Osteoblast (primary cell): Measurements from ENCODE around the gene TAL1. TPM values are rescaled to one million over a fixed set of nuclear protein-coding genes. Genes with fewer than 3 reads are reported as not detected.

Experiments used
- DNase-seq: peaks from one replicate; pipeline ENCODE4 v3.0.0; 2011; ENCODE audit warnings: low spot score, mixed read lengths; ENCODE audit not compliant: insufficient read length; ENCODE audit errors: missing footprints
- H2AFZ ChIP-seq: 2 replicates; pipeline ENCODE4 v1.6.0; 2011; ENCODE audit warnings: mild to moderate bottlenecking, low read length
- H3K27ac ChIP-seq: 2 replicates; pipeline ENCODE4 v1.5.1; 2011; ENCODE audit warnings: mild to moderate bottlenecking, low read depth, low read length, moderate library complexity
- H3K27me3 ChIP-seq: 2 replicates; pipeline ENCODE4 v1.6.0; 2012; ENCODE audit warnings: mild to moderate bottlenecking, control low read depth, inconsistent platforms, low read length, moderate library complexity; ENCODE audit not compliant: insufficient read depth
- H3K36me3 ChIP-seq: 2 replicates; pipeline ENCODE4 v1.5.1; 2011; ENCODE audit warnings: mild to moderate bottlenecking, low read length, control low read depth, moderate library complexity; ENCODE audit not compliant: insufficient read depth
- H3K4me1 ChIP-seq: 2 replicates; pipeline ENCODE4 v1.5.1; 2011; ENCODE audit warnings: mild to moderate bottlenecking, low read length, control low read depth, moderate library complexity; ENCODE audit not compliant: insufficient read depth
- H3K4me2 ChIP-seq: 2 replicates; pipeline ENCODE4 v1.6.0; 2011; ENCODE audit warnings: mild to moderate bottlenecking, low read length; ENCODE audit not compliant: insufficient read depth
- H3K4me3 ChIP-seq: fragments of 200-600 bp; sonication (generic); 3 replicates; pipeline ENCODE4 v1.5.1; 2012; ENCODE audit warnings: mild to moderate bottlenecking, low read length, inconsistent platforms; ENCODE audit not compliant: insufficient read depth
- H3K79me2 ChIP-seq: 2 replicates; pipeline ENCODE4 v1.6.0; 2012; ENCODE audit warnings: mild to moderate bottlenecking, low read length, control low read depth, inconsistent platforms; ENCODE audit not compliant: insufficient read depth
- H3K9me3 ChIP-seq: 2 replicates; pipeline ENCODE4 v1.5.1; 2011; ENCODE audit warnings: low read depth, low read length, control low read depth
- H4K20me1 ChIP-seq: 2 replicates; pipeline ENCODE4 v1.6.0; 2012; ENCODE audit warnings: mild to moderate bottlenecking, low read length, control low read depth; ENCODE audit not compliant: insufficient read depth
- CTCF ChIP-seq: IDR thresholded peaks from 2 replicates; pipeline ENCODE4 v1.5.1; 2011; ENCODE audit warnings: mild to moderate bottlenecking, low read depth, low read length, moderate library complexity; ENCODE audit errors: extremely low read depth
- total RNA-seq: library from RNA; depleted of rRNA; stranded (reverse); fragments of >200 nt; gene quantifications from 2 replicates; pipeline ENCODE4 v1.2.3, GENCODE V29; 2012

The TAL1 gene
- total RNA-seq, 1 donor: not detected

GRCh38 chr1:47182676-47183235 lies 49.3 kb downstream of the TAL1 start:
- Histone ChIP-seq H3K4me1 (peaks cover 16% of the 10 kb centered on the region), H3K4me2 (no peak overlapping the region), H3K4me3 (no peak overlapping the region), H2AFZ (no peak overlapping the region), H4K20me1 (no peaks in the 10 kb centered on the region), H3K27ac (no peak overlapping the region), H3K27me3 (no peaks in the 10 kb centered on the region), H3K79me2 (no peaks in the 10 kb centered on the region), H3K9me3 (no peaks in the 10 kb centered on the region), H3K36me3 (no peaks in the 10 kb centered on the region)
- TF ChIP-seq CTCF: no peak
- DNase-seq: peak; percentile 75

- no peaks in the 10 kb centered on the region for H3K36me3 ChIP-seq
- no peak overlapping the region for H3K4me2 ChIP-seq
- DNase-seq: peak; percentile 69
- TF ChIP-seq CTCF: no peak
- H2AFZ ChIP-seq: no peak overlapping the region
- peaks cover 16% of the 10 kb centered on the region for H3K4me1 ChIP-seq
- no peaks in the 10 kb centered on the region for H3K9me3 ChIP-seq
- no peaks in the 10 kb centered on the region for H4K20me1 ChIP-seq
- H3K79me2 ChIP-seq: no peaks in the 10 kb centered on the region
- no peak overlapping the region for H3K4me3 ChIP-seq
- H3K27me3 ChIP-seq: no peaks in the 10 kb centered on the region
- H3K27ac ChIP-seq: no peak overlapping the region
Observed at GRCh38 chr1:47181955-47182675, 49.9 kb downstream of the TAL1 start.

- Histone ChIP-seq H3K4me2 (no peak overlapping the region), H3K27me3 (no peaks in the 10 kb centered on the region), H2AFZ (no peak overlapping the region), H3K36me3 (no peaks in the 10 kb centered on the region), H3K4me3 (no peak overlapping the region), H4K20me1 (no peaks in the 10 kb centered on the region), H3K9me3 (no peaks in the 10 kb centered on the region), H3K27ac (no peak overlapping the region), H3K79me2 (no peaks in the 10 kb centered on the region), H3K4me1 (peaks cover 16% of the 10 kb centered on the region)
- peak; percentile 77 for DNase-seq
- no peak for TF ChIP-seq CTCF
Observed at GRCh38 chr1:47181095-47181954, 50.7 kb downstream of the TAL1 start.

- Histone ChIP-seq H3K27me3 (no peaks in the 10 kb centered on the region), H3K4me3 (no peak overlapping the region), H3K36me3 (no peaks in the 10 kb centered on the region), H3K27ac (no peak overlapping the region), H2AFZ (no peak overlapping the region), H3K4me2 (no peak overlapping the region), H3K4me1 (peaks cover 16% of the 10 kb centered on the region), H3K9me3 (no peaks in the 10 kb centered on the region), H3K79me2 (no peaks in the 10 kb centered on the region), H4K20me1 (no peaks in the 10 kb centered on the region)
- DNase-seq: peak; percentile 71
- no peak for TF ChIP-seq CTCF
Observed at GRCh38 chr1:47180603-47181094, 51.4 kb downstream of the TAL1 start.
